Skeletal muscle satellite cell (primary cell): ENCODE data around the gene SMAD3.
A peak's percentile ranks its signal among the peaks of the same experiment; 100 is the strongest.

Experiments used
- H3K27me3 ChIP-seq: 2 replicates; pipeline ENCODE4 v1.7.0; 2013; ENCODE audit warnings: low read length; ENCODE audit not compliant: control insufficient read depth, insufficient read depth
- H3K36me3 ChIP-seq: 2 replicates; pipeline ENCODE4 v1.7.0; 2013; ENCODE audit warnings: mild to moderate bottlenecking, control low read depth, low read length; ENCODE audit not compliant: insufficient read depth
- H3K4me1 ChIP-seq: 2 replicates; pipeline ENCODE4 v1.7.0; 2013; ENCODE audit warnings: low read length; ENCODE audit not compliant: control insufficient read depth, insufficient read depth
- H3K4me2 ChIP-seq: 2 replicates; pipeline ENCODE4 v1.7.0; 2013; ENCODE audit warnings: mild to moderate bottlenecking, low read length
- H3K4me3 ChIP-seq: 2 replicates; pipeline ENCODE4 v1.7.0; 2013; ENCODE audit warnings: low read length
- H3K9ac ChIP-seq: 2 replicates; pipeline ENCODE4 v1.7.0; 2013; ENCODE audit warnings: mild to moderate bottlenecking, low read depth, low read length, moderate library complexity
- H3K9me3 ChIP-seq: replicated peaks from 2 replicates; pipeline ENCODE4 v1.7.0; 2013; ENCODE audit warnings: mild to moderate bottlenecking, control low read depth, low read length

The SMAD3 gene

DNA sequence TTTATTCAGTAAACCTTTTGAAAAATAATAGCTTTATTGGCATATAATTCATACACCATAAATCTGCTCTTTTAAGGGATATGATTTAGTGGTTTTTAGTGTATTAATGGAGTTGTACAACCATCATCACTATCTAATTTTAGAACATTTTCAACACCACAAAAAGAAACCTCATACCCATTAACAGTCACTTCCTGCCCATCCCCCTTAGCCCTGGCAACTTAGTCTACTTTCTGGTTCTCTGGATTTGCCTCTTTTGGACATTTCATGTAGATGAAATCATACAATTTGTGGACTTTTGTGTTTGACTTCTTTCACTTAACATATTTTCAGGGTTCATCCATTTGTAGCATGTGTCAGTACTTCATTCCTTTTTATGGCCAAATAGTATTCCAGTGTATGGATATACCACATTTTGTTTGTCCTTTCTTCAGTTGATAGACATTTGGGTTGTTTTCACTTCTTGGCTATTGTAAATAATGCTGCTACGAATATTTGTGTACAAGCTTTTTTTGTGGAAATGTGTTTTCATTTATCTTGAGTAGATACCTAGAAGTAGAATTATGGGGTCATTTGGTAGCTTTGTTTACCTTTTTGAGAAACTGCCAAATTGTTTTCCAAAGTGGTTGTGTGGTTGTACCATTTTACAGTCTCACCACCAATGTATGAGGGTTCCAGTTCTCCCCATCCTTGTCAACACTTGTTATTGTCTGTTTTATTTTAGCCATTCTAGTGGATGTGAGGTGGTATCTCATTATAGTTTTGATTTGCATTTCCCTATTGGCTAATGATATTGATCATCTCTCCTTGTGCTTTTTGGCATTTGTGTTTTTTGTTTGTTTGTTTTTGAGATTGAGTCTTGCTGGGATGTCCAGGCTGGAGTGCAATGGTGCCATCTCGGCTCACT is 45.8 kb downstream of the SMAD3 start:
- Histone ChIP-seq H3K4me3 (no peak overlapping the region), H3K36me3 (peaks cover 6% of the 10 kb centered on the region), H3K9me3 (peaks cover 5% of the 10 kb centered on the region), H3K4me1 (peaks cover 68% of the 10 kb centered on the region), H3K27me3 (no peaks in the 10 kb centered on the region), H3K4me2 (no peak overlapping the region), H3K9ac (peak overlapping the region; percentile 88)

DNA sequence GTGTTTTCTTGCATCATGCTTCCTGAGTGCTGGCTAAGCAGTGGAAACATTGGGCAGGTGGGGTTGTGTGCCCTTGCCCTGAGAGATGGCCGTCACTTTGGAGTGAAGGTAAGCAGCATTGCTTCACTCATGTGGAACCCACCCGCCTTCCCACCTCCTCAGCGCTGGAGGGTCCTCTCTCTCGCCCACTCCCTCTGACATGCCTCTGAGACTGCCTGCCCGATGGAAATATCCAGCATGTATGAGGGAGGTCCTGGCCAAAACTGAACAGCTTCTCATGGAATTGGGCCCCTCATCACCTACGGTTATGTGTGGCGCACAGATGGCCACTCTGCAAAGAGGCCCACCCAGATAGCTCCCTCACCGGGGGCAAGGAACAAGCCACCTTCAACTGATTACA is 48.6 kb downstream of the SMAD3 start:
- Histone ChIP-seq H3K36me3 (peaks cover 14% of the 10 kb centered on the region), H3K4me1 (peaks cover 70% of the 10 kb centered on the region), H3K9ac (no peak overlapping the region), H3K4me3 (no peak overlapping the region), H3K9me3 (peaks cover 5% of the 10 kb centered on the region), H3K4me2 (no peak overlapping the region), H3K27me3 (no peaks in the 10 kb centered on the region)

DNA sequence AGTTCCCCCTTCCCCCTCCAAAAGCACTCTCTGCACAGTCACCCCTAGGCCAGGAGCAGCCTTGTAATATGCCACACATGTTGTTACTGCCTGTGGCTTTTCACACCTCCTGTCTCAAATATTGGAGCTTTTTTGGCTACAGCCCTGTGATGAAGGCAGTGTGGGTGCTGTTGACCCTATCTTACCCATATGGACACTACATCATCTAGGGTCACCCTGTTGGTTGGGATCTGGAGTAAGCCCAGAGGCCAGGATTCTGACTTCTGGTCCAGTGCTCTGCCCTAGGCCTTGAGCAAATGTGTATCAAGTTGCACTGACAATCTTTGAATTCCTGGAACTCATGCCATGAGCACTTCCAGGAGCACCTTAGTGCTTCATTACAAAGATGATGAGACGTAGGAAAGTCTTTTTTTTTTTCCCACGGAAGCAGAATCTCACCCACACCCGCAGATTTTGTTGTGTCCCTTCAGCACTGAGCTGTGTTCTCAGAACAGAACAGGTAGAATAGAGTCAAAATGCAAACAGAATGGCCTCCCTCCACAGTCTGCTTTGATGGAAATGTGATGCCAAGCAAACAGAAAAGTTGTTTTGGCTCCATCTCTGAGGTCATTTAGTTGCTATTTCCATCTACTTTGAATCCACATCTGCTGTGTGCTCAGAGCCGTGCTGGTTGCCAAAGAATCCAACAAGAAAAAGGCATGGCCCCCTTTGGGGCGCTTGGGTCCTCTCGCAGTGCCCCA is 49.6 kb downstream of the SMAD3 start:
- H3K36me3 ChIP-seq, result peaks cover 16% of the 10 kb centered on the region
- H3K9me3 ChIP-seq, result peaks cover 5% of the 10 kb centered on the region
- no peak overlapping the region for H3K9ac ChIP-seq
- no peak overlapping the region for H3K4me3 ChIP-seq
- no peak overlapping the region for H3K4me2 ChIP-seq
- peaks cover 70% of the 10 kb centered on the region for H3K4me1 ChIP-seq
- no peaks in the 10 kb centered on the region for H3K27me3 ChIP-seq

DNA sequence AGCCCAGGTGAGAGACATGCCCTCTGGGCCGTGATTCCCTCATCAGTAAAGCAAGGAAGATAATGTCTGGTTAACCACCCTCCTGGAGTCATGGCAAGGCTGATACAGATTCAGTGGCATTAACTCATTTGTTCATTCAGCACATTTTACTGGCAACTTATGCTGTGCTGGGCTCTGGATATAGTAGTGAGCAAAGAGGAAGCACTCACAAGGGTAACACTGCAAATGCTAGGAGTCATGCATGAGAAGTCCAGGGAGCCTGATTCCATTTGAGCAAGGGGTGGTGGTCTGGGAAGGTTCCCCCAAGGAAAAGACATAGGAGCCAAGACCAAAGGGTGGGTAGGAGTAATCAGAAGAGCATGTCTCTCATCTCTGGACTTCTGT is 50.2 kb downstream of the SMAD3 start:
- no peak overlapping the region for H3K4me2 ChIP-seq
- H3K9ac ChIP-seq, result no peak overlapping the region
- peaks cover 5% of the 10 kb centered on the region for H3K9me3 ChIP-seq
- peaks cover 16% of the 10 kb centered on the region for H3K36me3 ChIP-seq
- H3K4me3 ChIP-seq, result no peak overlapping the region
- no peaks in the 10 kb centered on the region for H3K27me3 ChIP-seq
- peaks cover 70% of the 10 kb centered on the region for H3K4me1 ChIP-seq

DNA sequence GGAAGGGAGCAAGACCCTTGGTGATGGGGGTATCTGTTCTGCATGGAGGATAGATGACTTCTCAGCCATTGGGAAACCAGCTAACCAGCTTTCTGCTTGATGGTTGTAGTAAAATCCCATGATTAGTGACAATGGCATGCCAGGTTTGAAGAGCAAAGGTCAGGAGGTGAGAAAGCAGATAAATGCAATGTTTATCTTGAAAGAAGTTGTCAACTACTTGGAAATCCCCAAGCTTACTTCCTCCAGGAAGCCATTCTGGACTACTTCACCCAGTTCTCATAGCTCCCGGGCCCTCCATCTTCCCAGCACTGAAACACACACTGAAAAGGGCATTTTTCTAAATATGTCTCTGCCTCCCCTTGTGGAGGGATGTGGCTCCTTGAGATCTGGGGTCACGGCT is 51.3 kb downstream of the SMAD3 start:
- H3K4me2 ChIP-seq, result no peak overlapping the region
- no peak overlapping the region for H3K4me3 ChIP-seq
- peak overlapping the region; percentile 38 for H3K9ac ChIP-seq
- H3K4me1 ChIP-seq, result peaks cover 75% of the 10 kb centered on the region
- no peaks in the 10 kb centered on the region for H3K27me3 ChIP-seq
- H3K36me3 ChIP-seq, result peaks cover 16% of the 10 kb centered on the region
- no peaks in the 10 kb centered on the region for H3K9me3 ChIP-seq

DNA sequence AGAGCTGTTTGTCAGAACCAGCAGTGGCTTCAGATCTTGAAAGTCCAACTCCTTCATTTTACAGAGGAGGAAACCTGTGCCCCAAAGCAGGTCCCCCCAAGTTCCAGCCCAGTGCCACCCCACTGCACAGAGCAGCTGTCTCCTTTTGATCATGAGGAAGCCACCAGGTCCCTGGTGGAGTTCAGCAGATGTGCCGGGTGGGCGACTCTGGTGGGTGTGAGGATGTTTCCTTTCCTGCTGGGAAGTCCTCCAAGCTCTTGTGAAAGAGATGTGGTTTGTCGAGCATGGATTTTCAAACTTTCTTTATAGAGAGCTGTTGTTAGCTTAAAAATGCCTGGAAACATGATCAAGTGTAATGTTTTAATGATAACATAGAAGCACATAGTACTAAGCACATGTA is 52.0 kb downstream of the SMAD3 start:
- no peaks in the 10 kb centered on the region for H3K9me3 ChIP-seq
- peaks cover 81% of the 10 kb centered on the region for H3K4me1 ChIP-seq
- no peaks in the 10 kb centered on the region for H3K27me3 ChIP-seq
- H3K36me3 ChIP-seq, result peaks cover 16% of the 10 kb centered on the region
- H3K4me2 ChIP-seq, result peak overlapping the region; percentile 39
- H3K9ac ChIP-seq, result peak overlapping the region; percentile 38
- no peak overlapping the region for H3K4me3 ChIP-seq

DNA sequence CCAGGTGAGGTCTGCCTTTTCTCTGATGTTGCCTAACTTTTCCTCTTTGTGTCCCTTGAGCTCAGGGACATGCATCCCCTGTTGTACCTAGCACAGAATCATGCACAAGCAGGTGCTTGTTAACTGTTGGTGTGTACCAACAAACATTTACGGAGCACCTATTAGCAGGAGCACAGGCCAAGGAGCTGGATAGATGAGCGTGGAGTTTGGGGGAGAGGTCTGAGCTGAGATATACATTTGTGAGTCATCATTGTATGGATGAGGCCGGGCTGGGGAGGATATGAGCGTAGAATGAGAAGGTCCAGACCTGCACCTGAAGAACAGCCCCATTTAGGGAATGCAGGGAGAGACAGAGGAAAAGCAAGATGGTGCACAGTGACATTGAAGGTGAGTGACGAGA is 53.4 kb downstream of the SMAD3 start:
- no peak overlapping the region for H3K4me3 ChIP-seq
- H3K27me3 ChIP-seq, result no peaks in the 10 kb centered on the region
- no peak overlapping the region for H3K9ac ChIP-seq
- peaks cover 86% of the 10 kb centered on the region for H3K4me1 ChIP-seq
- H3K36me3 ChIP-seq, result peaks cover 16% of the 10 kb centered on the region
- no peak overlapping the region for H3K4me2 ChIP-seq
- no peaks in the 10 kb centered on the region for H3K9me3 ChIP-seq

DNA sequence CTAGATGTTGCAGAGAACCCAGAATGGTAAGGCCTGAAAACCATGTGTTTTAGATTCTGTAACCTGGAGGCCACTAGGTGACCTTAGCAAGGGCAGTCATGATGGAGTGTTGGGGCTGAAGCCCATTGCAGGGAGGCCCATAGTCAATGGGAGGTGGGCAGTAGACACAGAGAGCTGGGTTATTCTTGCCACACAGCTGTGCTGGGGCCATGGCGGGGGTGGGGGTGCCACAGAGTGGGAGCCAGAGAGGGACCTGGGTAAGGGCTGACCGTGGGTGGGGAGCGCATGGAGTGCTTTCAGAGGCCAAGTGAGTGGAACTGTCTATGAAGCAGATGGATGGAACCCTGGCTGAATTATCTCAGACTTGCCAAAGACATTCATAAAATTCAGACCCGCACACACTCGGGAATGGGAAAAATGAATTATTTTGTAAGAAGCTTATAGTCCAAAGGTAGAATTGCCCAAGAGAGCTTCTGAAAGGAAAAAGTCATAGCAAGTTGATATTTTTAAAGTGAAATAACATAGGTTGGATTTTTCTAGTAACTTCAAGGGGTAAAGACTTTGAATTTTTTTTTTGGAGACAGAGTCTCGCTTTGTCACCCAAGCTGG is 53.9 kb downstream of the SMAD3 start:
- Histone ChIP-seq H3K36me3 (peaks cover 16% of the 10 kb centered on the region), H3K4me3 (no peak overlapping the region), H3K27me3 (no peaks in the 10 kb centered on the region), H3K9ac (peak overlapping the region; percentile 87), H3K9me3 (no peaks in the 10 kb centered on the region), H3K4me1 (peaks cover 92% of the 10 kb centered on the region), H3K4me2 (no peak overlapping the region)

DNA sequence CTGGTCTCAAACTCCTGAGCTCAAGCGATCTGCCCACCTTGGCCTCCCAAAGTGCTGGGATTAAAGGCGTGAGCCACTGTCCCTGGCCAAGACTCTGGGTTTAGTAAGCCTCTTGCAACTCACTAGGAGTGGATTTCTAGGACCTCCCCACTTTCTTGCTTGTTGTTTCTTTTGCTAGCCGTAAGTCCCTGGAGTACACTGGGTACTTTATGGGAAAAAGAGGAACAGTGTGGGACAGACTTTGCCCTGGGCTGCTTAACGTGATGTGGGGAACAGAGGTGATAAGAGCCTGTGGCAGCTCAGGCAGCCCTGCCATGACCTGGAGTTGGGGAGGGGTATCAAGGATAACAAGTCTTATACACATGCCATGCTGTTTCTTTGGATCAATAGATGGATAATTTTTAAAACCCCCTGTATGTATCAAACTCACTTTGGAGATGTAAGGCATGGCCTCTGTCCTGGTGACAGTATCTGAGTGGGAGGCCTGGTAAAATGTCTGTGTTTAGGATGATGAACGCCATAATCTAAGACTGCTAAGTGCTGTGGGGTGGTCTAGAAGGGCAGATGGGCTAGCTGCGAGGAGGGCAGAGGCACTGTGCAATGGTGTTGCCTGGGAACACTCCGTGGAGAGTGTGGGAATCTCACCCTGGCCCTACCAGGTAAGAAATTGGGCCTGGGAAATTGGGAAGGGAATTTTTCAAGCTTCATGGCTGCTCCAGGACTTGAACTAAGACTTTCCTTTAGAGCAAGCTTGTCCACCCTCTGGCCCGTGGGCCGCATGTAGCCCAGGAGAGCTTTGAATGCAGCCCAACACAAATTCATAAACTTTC is 54.8 kb downstream of the SMAD3 start:
- Histone ChIP-seq H3K4me3 (no peak overlapping the region), H3K27me3 (no peaks in the 10 kb centered on the region), H3K4me1 (peaks cover 92% of the 10 kb centered on the region), H3K9ac (peak overlapping the region; percentile 87), H3K9me3 (no peaks in the 10 kb centered on the region), H3K36me3 (peaks cover 16% of the 10 kb centered on the region), H3K4me2 (peak overlapping the region; percentile 62)

DNA sequence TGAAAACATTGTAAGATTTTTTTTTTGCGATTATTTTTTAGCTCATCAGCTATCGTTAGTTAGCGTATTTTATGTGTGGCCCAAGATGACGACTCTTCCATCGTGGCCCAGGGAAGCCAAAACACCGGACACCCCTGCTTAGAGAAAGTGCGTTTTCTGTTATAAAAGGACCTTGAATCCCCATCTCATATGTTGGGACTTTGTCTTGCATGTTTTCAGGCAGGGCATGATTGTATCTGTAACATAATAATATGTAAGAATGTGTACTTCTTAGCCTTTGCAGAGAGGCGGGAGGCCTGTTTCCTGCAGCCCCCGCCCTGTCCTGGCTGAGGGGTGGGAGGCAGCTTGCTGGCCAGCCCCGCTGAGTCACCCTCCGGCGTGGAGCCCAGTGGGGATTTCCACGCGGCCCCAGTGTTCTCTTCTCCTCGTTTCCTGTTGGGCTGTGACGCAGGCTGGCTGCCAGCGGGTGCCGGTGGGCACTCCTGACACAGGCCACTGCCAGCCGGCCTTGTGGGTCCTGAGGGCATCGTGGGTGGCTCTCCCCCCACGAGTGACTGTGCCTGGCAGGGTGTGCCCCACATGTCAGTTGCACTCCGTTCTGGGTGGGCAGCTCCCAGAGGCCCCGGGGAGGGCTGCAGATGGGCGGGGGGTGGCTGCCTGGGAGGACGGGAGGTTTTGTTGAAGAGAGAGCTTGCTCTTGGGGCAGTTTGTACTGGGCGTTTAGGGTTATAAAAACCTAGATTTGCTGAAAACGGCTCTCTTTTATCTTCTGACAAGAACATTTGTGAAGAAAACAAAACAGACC is 55.6 kb downstream of the SMAD3 start:
- H3K4me3 ChIP-seq, result no peak overlapping the region
- peaks cover 10% of the 10 kb centered on the region for H3K36me3 ChIP-seq
- H3K4me1 ChIP-seq, result peaks cover 92% of the 10 kb centered on the region

More for the DNA sequence above, 55.6 kb downstream of the SMAD3 start:
- Histone ChIP-seq H3K9me3 (no peaks in the 10 kb centered on the region), H3K4me2 (peak overlapping the region; percentile 62), H3K27me3 (no peaks in the 10 kb centered on the region), H3K9ac (peak overlapping the region; percentile 87)
